ENCODE data around the gene PML. TPM values are rescaled to one million over a fixed set of nuclear protein-coding genes. Genes with fewer than 3 reads are reported as not detected.

PML gene
- total and polyA plus RNA-seq, 7 donors, result 9.6 to 129 (median 43.3) TPM

DNA sequence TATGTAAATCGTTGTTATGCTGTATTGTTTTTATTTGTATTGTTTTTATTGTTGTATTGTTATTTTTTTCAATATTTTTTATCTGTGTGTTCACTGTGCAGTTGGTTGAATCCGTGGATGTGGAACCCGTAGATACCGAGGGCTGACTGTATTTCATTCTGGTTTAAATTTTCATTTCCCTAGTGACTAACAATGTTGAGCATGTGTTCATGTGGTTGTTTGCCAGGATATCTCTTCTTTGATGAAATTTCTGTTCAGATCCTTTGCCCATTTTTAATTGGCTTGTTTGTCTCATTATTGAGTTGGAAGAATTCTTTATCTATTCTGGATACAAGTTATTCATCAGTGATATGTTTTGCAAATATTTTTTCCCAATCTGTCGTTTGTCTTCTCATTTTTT lies 32.1 kb upstream of the PML start:
- Histone ChIP-seq H3K4me3 (no peak overlapping the region), H3K9me3 (no peaks in the 10 kb centered on the region), H3K4me1 (peaks cover 0 to 10% (median 5%) of the 10 kb centered on the region in 4 donors), H3K27me3 (no peaks in the 10 kb centered on the region), H3K27ac (no peak overlapping the region), H3K36me3 (no peaks in the 10 kb centered on the region)
- WGBS, 2 donors, result 71 to 84% methylated on average over 5 of the region's 5 CpGs
- DNase-seq, result no peak
- intact Hi-C loops (cut with DNase I), result no loop called here
- TF ChIP-seq, protein P1, sequence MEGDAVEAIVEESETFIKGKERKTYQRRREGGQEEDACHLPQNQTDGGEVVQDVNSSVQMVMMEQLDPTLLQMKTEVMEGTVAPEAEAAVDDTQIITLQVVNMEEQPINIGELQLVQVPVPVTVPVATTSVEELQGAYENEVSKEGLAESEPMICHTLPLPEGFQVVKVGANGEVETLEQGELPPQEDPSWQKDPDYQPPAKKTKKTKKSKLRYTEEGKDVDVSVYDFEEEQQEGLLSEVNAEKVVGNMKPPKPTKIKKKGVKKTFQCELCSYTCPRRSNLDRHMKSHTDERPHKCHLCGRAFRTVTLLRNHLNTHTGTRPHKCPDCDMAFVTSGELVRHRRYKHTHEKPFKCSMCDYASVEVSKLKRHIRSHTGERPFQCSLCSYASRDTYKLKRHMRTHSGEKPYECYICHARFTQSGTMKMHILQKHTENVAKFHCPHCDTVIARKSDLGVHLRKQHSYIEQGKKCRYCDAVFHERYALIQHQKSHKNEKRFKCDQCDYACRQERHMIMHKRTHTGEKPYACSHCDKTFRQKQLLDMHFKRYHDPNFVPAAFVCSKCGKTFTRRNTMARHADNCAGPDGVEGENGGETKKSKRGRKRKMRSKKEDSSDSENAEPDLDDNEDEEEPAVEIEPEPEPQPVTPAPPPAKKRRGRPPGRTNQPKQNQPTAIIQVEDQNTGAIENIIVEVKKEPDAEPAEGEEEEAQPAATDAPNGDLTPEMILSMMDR (IDR thresholded peaks at IDR 0.05), result no peak
- TF ChIP-seq POLR2AphosphoS5 (IDR thresholded peaks at IDR 0.05) (no peak), EP300 (IDR thresholded peaks at IDR 0.05) (no peak), POLR2A (IDR thresholded peaks at IDR 0.05) (no peak)

DNA sequence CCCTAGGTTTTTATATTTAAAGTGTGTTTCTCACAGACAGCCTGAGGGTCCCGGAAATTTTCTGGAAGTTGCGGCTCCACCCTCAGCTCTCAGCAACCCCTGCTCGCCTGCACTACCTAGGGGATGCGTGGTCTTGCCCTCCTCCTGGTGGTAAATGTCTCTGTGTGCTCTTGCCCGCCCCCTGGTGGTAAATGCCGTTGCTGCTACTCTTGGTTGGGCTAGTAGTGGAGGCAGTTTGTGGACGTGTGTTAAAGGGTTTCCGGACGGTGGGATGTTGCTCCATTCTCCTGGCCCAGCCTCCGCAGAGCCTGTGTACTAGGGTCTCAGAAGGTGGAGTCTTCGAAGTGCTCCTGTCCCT lies 29.8 kb upstream of the PML start:
- H3K27me3 ChIP-seq, result no peaks in the 10 kb centered on the region
- TF ChIP-seq, protein P1 (IDR thresholded peaks at IDR 0.05), result peak; percentile 90 to 98 (median 94)
- no peak for TF ChIP-seq EP300 (IDR thresholded peaks at IDR 0.05)
- H3K4me1 ChIP-seq, result peaks cover 0 to 10% (median 5%) of the 10 kb centered on the region in 4 donors
- no peaks in the 10 kb centered on the region for H3K36me3 ChIP-seq
- H3K27ac ChIP-seq, result no peak overlapping the region
- intact Hi-C loops (cut with DNase I), result loop anchor here (1.0 kb wide), 1 partner anchor 13 kb away; no protein-coding TSS in a partner anchor
- no peak overlapping the region for H3K4me3 ChIP-seq
- H3K9me3 ChIP-seq, result no peaks in the 10 kb centered on the region
- peak; percentile 90 for DNase-seq
- WGBS, 2 donors, result 5 to 6% methylated on average over 11 of the region's 11 CpGs

GRCh38 chr15:73965094-73965757 lies 29.3 kb upstream of the PML start:
- TF ChIP-seq, protein P1 (IDR thresholded peaks at IDR 0.05), result peak in 1 of 4 experiments; percentile 40
- no peak for TF ChIP-seq EP300 (IDR thresholded peaks at IDR 0.05)
- intact Hi-C loops (cut with DNase I), result no loop called here

GRCh38 chr15:73965758-73966113 lies 28.8 kb upstream of the PML start:
- H3K9me3 ChIP-seq, result no peaks in the 10 kb centered on the region
- no peak overlapping the region for H3K4me3 ChIP-seq
- H3K36me3 ChIP-seq, result no peaks in the 10 kb centered on the region
- 19 to 30% methylated on average over 2 of the region's 2 CpGs for WGBS, 2 donors
- no peak overlapping the region for H3K27ac ChIP-seq
- intact Hi-C loops (cut with DNase I), result no loop called here
- peaks cover 0 to 10% (median 5%) of the 10 kb centered on the region in 4 donors for H3K4me1 ChIP-seq
- TF ChIP-seq POLR2AphosphoS5 (IDR thresholded peaks at IDR 0.05), result no peak
- TF ChIP-seq EP300 (IDR thresholded peaks at IDR 0.05), result no peak
- TF ChIP-seq, protein P1 (IDR thresholded peaks at IDR 0.05), result no peak
- no peak for TF ChIP-seq POLR2A (IDR thresholded peaks at IDR 0.05)
- DNase-seq, result no peak
- H3K27me3 ChIP-seq, result no peaks in the 10 kb centered on the region

More at GRCh38 chr15:73965094-73965757, 29.3 kb upstream of the PML start:
- 22 to 27% methylated on average over 13 of the region's 13 CpGs for WGBS, 2 donors
- Histone ChIP-seq H3K9me3 (no peaks in the 10 kb centered on the region), H3K36me3 (no peaks in the 10 kb centered on the region), H3K4me1 (peaks cover 0 to 10% (median 5%) of the 10 kb centered on the region in 4 donors), H3K27ac (no peak overlapping the region), H3K27me3 (no peaks in the 10 kb centered on the region), H3K4me3 (no peak overlapping the region)
- peak; percentile 62 for DNase-seq

GRCh38 chr15:73968461-73968860 lies 26.1 kb upstream of the PML start:
- WGBS, 2 donors, result 94 to 98% methylated on average over 3 of the region's 3 CpGs
- no peak for TF ChIP-seq POLR2AphosphoS5 (IDR thresholded peaks at IDR 0.05)
- TF ChIP-seq, protein P1 (IDR thresholded peaks at IDR 0.05), result no peak
- no peak for TF ChIP-seq POLR2A (IDR thresholded peaks at IDR 0.05)
- TF ChIP-seq EP300 (IDR thresholded peaks at IDR 0.05), result no peak
- Histone ChIP-seq H3K4me1 (peaks cover 0 to 19% (median 14%) of the 10 kb centered on the region in 4 donors), H3K36me3 (no peaks in the 10 kb centered on the region), H3K9me3 (no peaks in the 10 kb centered on the region), H3K27me3 (no peaks in the 10 kb centered on the region), H3K27ac (no peak overlapping the region), H3K4me3 (no peak overlapping the region)
- peak; percentile 6 for DNase-seq
- intact Hi-C loops (cut with DNase I), result no loop called here
